B cell (primary cell): ENCODE data around the gene MAD2L2. TPM values are rescaled to one million over a fixed set of nuclear protein-coding genes. Genes with fewer than 3 reads are reported as not detected.

Experiments
- ATAC-seq: fragments of 200-7000 bp; cut with Tn5 transposase; one replicate; pipeline ENCODE4 v1.10.0; 2021; ENCODE audit warnings: low read depth, mild to moderate bottlenecking, moderate number of reproducible peaks, moderate library complexity
- CTCF ChIA-PET: fragments of 350-600 bp; sonication (Branson Sonifier 250); formaldehyde crosslinking; loops from one replicate; lab custom pipeline; 2021; ENCODE audit warnings: antibody characterized with exemption, inconsistent platforms; lab: Charles Lee
- POLR2A ChIA-PET: fragments of 350-600 bp; sonication (Branson Sonifier 250); formaldehyde crosslinking; loops from one replicate; lab custom pipeline; 2021; ENCODE audit warnings: antibody characterized with exemption; lab: Charles Lee
- DNase-seq: peaks from one replicate; pipeline ENCODE4 v3.0.0; 2013
- H2AFZ ChIP-seq: 2 replicates; pipeline ENCODE4 v1.6.1; 2012; ENCODE audit warnings: mild to moderate bottlenecking, low read depth, low read length; ENCODE audit not compliant: insufficient read depth, poor library complexity, severe bottlenecking
- H3K27ac ChIP-seq, 2 donors: 1 replicate in 1 of 2; 2 replicates in 1 of 2; pipeline ENCODE4 v1.5.1; 2012 to 2013; ENCODE audit warnings: low read length in 2 of 2, mild to moderate bottlenecking in 2 of 2, moderate library complexity in 1 of 2
- H3K27me3 ChIP-seq, 4 experiments: fragments of 200-600 bp in 1 of 4; sonication (generic) in 1 of 4; replicated peaks in 1 of 4; 1 replicate in 2 of 4; 2 replicates in 2 of 4; pipeline versions ENCODE4 v1.6.1 to v1.7.0; 2013 to 2016; ENCODE audit warnings: low read length in 3 of 4, mild to moderate bottlenecking in 2 of 4, mixed read lengths in 1 of 4, moderate library complexity in 1 of 4; ENCODE audit not compliant: insufficient read depth in 4 of 4, control insufficient read depth in 3 of 4; ENCODE audit errors: control extremely low read depth in 1 of 4
- H3K36me3 ChIP-seq, 2 experiments: replicated peaks in 1 of 2; 1 replicate in 1 of 2; 2 replicates in 1 of 2; pipeline versions ENCODE4 v1.6.1 to v1.7.1; 2013; ENCODE audit warnings: low read length in 1 of 2; ENCODE audit not compliant: insufficient read depth in 2 of 2, control insufficient read depth in 1 of 2; ENCODE audit errors: control extremely low read depth in 1 of 2, extremely low read depth in 1 of 2
- H3K4me1 ChIP-seq, 2 donors: fragments of 200-600 bp in 1 of 2; sonication (generic) in 1 of 2; 1 replicate in 1 of 2; 2 replicates in 1 of 2; pipeline versions ENCODE4 v1.5.1 to v1.6.1; 2013 to 2017; ENCODE audit warnings: low read length in 2 of 2; ENCODE audit not compliant: control insufficient read depth in 2 of 2, insufficient read depth in 2 of 2
- H3K4me2 ChIP-seq: replicated peaks from 2 replicates; pipeline ENCODE3; 2012; ENCODE audit warnings: mild to moderate bottlenecking, low read depth, low read length; ENCODE audit not compliant: poor library complexity, severe bottlenecking
- H3K4me3 ChIP-seq, 5 experiments: fragments of 200-600 bp in 1 of 5; sonication (generic) in 1 of 5; 1 replicate in 3 of 5; 2 replicates in 2 of 5; pipeline versions ENCODE4 v1.5.1 to v1.7.0; 2011 to 2016; ENCODE audit warnings: low read length in 4 of 5, mild to moderate bottlenecking in 4 of 5, low read depth in 2 of 5, control low read depth in 1 of 5, moderate library complexity in 1 of 5; ENCODE audit not compliant: insufficient read depth in 1 of 5; ENCODE audit errors: control extremely low read depth in 1 of 5, extremely low read depth in 1 of 5
- H3K79me2 ChIP-seq: fragments of 200-600 bp; sonication (generic); one replicate; pipeline ENCODE4 v1.6.0; 2016; ENCODE audit warnings: low read length; ENCODE audit not compliant: control insufficient read depth, insufficient read depth
- H3K9ac ChIP-seq: fragments of 200-600 bp; sonication (generic); 2 replicates; pipeline ENCODE4 v1.6.1; 2017; ENCODE audit warnings: mild to moderate bottlenecking, low read length, moderate library complexity
- H3K9me3 ChIP-seq, 3 donors: one replicate each; pipeline versions ENCODE4 v1.6.1 to v1.7.1; 2013; ENCODE audit warnings: low read length in 2 of 3; ENCODE audit not compliant: control insufficient read depth in 2 of 3, insufficient read depth in 1 of 3; ENCODE audit errors: control extremely low read depth in 1 of 3
- H4K20me1 ChIP-seq: 2 replicates; pipeline ENCODE4 v1.6.0; 2012; ENCODE audit warnings: mild to moderate bottlenecking, low read length; ENCODE audit not compliant: insufficient read depth, control insufficient read depth, poor library complexity, severe bottlenecking
- H3K27ac Mint-ChIP-seq: one replicate; pipeline ENCODE4 v1.8.0; 2021; ENCODE audit warnings: mixed read lengths
- H3K27me3 Mint-ChIP-seq: one replicate; pipeline ENCODE4 v1.8.0; 2021; ENCODE audit warnings: mixed read lengths
- H3K4me1 Mint-ChIP-seq: one replicate; pipeline ENCODE4 v1.8.0; 2021; ENCODE audit warnings: mixed read lengths
- H3K4me3 Mint-ChIP-seq: one replicate; pipeline ENCODE4 v1.8.0; 2021; ENCODE audit warnings: mixed read lengths
- H3K9me3 Mint-ChIP-seq: one replicate; pipeline ENCODE4 v1.8.0; 2022; ENCODE audit warnings: mixed read lengths; ENCODE audit not compliant: insufficient read depth
- CTCF ChIP-seq: fragments of 200-600 bp; IDR thresholded peaks from one replicate; pipeline ENCODE4 v1.8.0; 2022; ENCODE audit warnings: antibody characterized with exemption, mild to moderate bottlenecking
- EZH2 ChIP-seq: IDR thresholded peaks from 2 replicates; pipeline ENCODE4 v1.6.1; 2012; ENCODE audit warnings: borderline replicate concordance, low read depth, mild to moderate bottlenecking, moderate library complexity, low read length; ENCODE audit not compliant: insufficient read depth, poor library complexity, severe bottlenecking
- WGBS: methylation state at CpG from one replicate; pipeline ENCODE4 v1.1.5; 2013; ENCODE audit warnings: missing lambda C conversion rate; ENCODE audit not compliant: insufficient coverage; 5-methylcytosine and 5-hydroxymethylcytosine counted together
- intact Hi-C: fragments of 100-400 bp; cut with micrococcal nuclease; formaldehyde crosslinking; loops from one replicate; pipeline ENCODE4 v1.10.0; 2022
- polyA plus RNA-seq: library from polyadenylated mRNA; depleted of rRNA; stranded (reverse); fragments of >200 nt; gene quantifications from 2 replicates; pipeline ENCODE4 v1.2.3, GENCODE V29; 2012
- total RNA-seq, 2 donors: library from RNA; stranded (reverse); fragments of 120-200 nt in 1 of 2; gene quantifications; 1 replicate in 1 of 2; 2 replicates in 1 of 2; pipeline versions ENCODE4 v1.2.3 to v1.2.4, GENCODE V29; 2013 to 2022

Gene MAD2L2
- total and polyA plus RNA-seq, 2 donors (not counting 1 experiment from before 2014, with no cell fraction given): 29.0 to 42.2 TPM

DNA sequence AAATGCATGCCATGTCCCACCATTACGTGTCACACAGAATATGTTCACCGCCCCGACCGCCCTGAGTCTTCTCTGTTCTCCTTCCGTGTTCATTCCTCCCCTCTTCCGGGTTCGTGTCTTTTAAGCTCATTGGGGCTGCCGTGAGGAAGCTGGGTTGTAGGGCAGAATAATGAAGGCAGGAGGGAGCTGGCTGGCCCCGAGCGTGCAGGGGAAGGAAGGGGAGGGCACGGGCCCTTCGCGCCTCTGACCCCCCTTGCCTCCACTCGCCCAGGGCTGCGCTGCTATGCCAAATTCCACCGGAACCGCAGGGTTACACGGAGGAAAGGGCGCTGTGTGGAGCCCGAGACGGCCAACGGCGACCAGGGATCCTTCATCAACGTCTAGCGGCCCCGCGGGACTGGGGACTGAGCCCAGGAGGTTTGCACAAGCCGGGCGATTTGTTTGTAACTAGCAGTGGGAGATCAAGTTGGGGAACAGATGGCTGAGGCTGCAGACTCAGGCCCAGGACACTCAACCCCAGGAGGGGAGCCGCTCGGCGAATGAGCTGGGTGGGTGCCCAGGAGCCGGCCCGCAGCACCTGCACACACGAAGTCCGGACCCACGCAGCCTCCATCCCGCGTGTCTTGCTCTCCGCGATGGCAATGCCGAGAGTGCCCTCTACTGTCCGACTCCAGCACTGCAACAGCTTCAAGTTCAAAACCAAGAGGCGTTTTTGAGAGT lies 38.5 kb upstream of the MAD2L2 start:
- Histone ChIP-seq H2AFZ (peak overlapping the region; percentile 98), H4K20me1 (no peaks in the 10 kb centered on the region), H3K79me2 (no peaks in the 10 kb centered on the region), H3K9me3 (no peaks in the 10 kb centered on the region), H3K27me3 (no peaks in the 10 kb centered on the region), H3K36me3 (no peaks in the 10 kb centered on the region), H3K4me3 (peak overlapping the region in 4 of 5 experiments; percentile 43 to 67 (median 63)), H3K4me2 (peak overlapping the region; percentile 95), H3K27ac (peak overlapping the region; percentile 54 to 73), H3K4me1 (peaks cover 8 to 13% of the 10 kb centered on the region in 2 donors), H3K9ac (peak overlapping the region; percentile 62)
- peak; percentile 88 for ATAC-seq
- under 1% methylated on average over 31 of the region's 44 CpGs for WGBS
- CTCF ChIA-PET: interaction anchor here (0.7 to 9.9 kb wide), 32 partner anchors 9 to 707 kb away, joined by 3 to 231 read pairs (median 6); partner anchors contain the start of genes AGTRAP, FBXO2, FBXO44 and FBXO6
- Mint-ChIP-seq H3K27ac (peak overlapping the region; percentile 96), H3K9me3 (no peaks in the 10 kb centered on the region), H3K27me3 (no peaks in the 10 kb centered on the region), H3K4me3 (peak overlapping the region; percentile 72), H3K4me1 (peaks cover 13% of the 10 kb centered on the region)
- POLR2A ChIA-PET: interaction anchor here (0.5 to 2.6 kb wide), 14 partner anchors 9 to 619 kb away, joined by 3 to 27 read pairs (median 6); partner anchors contain the start of genes AGTRAP, FBXO2, FBXO44 and FBXO6
- TF ChIP-seq EZH2 (no peak), CTCF (peak; percentile 95)
- DNase-seq: peak; percentile 91
- intact Hi-C loops: loop anchor here (1.0 to 5.0 kb wide), 7 partner anchors 11 to 682 kb away; partner anchors contain the start of genes AGTRAP, FBXO6 and MAD2L2
